ENCODE data around the gene WFIKKN1. TPM values are rescaled to one million over a fixed set of nuclear protein-coding genes. Genes with fewer than 3 reads are reported as not detected.
A peak's percentile ranks its signal among the peaks of the same experiment; 100 is the strongest.

The WFIKKN1 gene
- total and polyA plus RNA-seq, 2 of the 13 experiments (the other 11 are each of a cell fraction or from before 2014, with no cell fraction given): 1.7 to 4.9 TPM

DNA sequence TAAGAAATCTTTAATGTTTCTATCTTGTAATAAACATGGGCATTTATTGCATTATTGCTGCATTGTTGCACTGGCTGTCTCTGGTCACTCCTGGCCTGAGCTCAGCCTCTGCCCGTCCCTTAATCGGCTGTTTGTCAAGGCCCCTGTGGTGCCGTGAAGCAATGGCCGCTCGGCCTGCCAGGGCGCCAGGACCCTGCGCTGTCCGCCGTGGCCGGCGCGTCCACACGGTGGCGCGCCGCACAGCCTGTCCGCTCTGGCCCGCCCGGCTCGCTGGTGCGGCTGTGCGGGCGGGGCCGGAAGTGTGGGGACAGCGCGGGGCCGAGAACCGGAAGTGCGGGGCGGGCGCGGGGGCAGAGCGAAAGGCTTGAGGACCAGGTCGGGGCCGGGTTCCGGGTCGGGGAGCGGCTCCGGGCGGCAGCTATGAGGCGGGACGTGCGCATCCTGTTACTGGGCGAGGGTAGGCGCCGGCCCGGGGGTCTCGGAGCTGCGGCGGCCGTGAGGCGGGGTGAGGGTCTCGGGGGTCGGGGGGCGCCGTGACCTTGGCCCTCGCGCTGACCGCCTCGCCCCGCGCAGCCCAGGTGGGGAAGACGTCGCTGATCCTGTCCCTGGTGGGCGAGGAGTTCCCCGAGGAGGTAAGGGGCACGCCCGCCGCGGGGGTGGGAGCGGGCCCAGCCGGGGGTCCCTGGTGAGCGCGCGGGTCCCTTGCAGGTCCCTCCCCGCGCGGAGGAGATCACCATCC, 37.2 kb downstream of the WFIKKN1 start, which contains the start of gene RHOT2 (continued):
- TF ChIP-seq, protein P1, sequence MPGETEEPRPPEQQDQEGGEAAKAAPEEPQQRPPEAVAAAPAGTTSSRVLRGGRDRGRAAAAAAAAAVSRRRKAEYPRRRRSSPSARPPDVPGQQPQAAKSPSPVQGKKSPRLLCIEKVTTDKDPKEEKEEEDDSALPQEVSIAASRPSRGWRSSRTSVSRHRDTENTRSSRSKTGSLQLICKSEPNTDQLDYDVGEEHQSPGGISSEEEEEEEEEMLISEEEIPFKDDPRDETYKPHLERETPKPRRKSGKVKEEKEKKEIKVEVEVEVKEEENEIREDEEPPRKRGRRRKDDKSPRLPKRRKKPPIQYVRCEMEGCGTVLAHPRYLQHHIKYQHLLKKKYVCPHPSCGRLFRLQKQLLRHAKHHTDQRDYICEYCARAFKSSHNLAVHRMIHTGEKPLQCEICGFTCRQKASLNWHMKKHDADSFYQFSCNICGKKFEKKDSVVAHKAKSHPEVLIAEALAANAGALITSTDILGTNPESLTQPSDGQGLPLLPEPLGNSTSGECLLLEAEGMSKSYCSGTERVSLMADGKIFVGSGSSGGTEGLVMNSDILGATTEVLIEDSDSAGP (CRISPR knock-in tag; IDR thresholded peaks at IDR 0.05; ENCODE audit: borderline replicate concordance): peak; percentile 81
- TF ChIP-seq GLI4 (CRISPR knock-in tag; IDR thresholded peaks at IDR 0.05; ENCODE audit: borderline replicate concordance) (no peak), NFE2L2 (IDR thresholded peaks at IDR 0.05; ENCODE audit: low read length) (no peak), U2AF2 (IDR thresholded peaks at IDR 0.05; ENCODE audit: low read depth, low read length) (no peak), ASH2L (IDR thresholded peaks at IDR 0.05; ENCODE audit: insufficient read length, low read depth, low read length) (peak; percentile 68), IRX3 (CRISPR knock-in tag; IDR thresholded peaks at IDR 0.05; ENCODE audit: borderline replicate concordance, low read depth) (no peak), FOXP1 (IDR thresholded peaks at IDR 0.05) (no peak), FOXP1 (CRISPR knock-in tag; IDR thresholded peaks at IDR 0.05) (no peak), ZFP41 (CRISPR knock-in tag; IDR thresholded peaks at IDR 0.05; ENCODE audit: borderline replicate concordance) (no peak), ZNF713 (CRISPR knock-in tag; IDR thresholded peaks at IDR 0.05) (peak; percentile 96; the same call in 1 of the 2 replicates), SPEN (CRISPR knock-in tag; IDR thresholded peaks at IDR 0.05; ENCODE audit: low read depth) (peak; percentile 99), FOXA3 (CRISPR knock-in tag; IDR thresholded peaks at IDR 0.05) (peak; percentile 72), MTA1 (CRISPR knock-in tag; IDR thresholded peaks at IDR 0.05; ENCODE audit: borderline replicate concordance) (peak; percentile 83; the same call in 1 of the 2 replicates), RARG (CRISPR knock-in tag; IDR thresholded peaks at IDR 0.05; ENCODE audit: low read depth) (no peak), RBFOX2 (IDR thresholded peaks at IDR 0.05; ENCODE audit: low read depth, low read length) (peak; percentile 84), ZNF44 (CRISPR knock-in tag; IDR thresholded peaks at IDR 0.05) (no peak), ZNF350 (CRISPR knock-in tag; IDR thresholded peaks at IDR 0.05; ENCODE audit: borderline replicate concordance, low read depth) (peak; percentile 60; the same call in 1 of the 2 replicates), ZBTB20 (CRISPR knock-in tag; IDR thresholded peaks at IDR 0.05; ENCODE audit: borderline replicate concordance, low read depth) (0 out of 2 replicates have a peak, but pooled peaks have one; percentile 37), ZNF563 (CRISPR knock-in tag; IDR thresholded peaks at IDR 0.05) (peak; percentile 59; the same call in 1 of the 2 replicates)
- TF ChIP-seq, protein P2, sequence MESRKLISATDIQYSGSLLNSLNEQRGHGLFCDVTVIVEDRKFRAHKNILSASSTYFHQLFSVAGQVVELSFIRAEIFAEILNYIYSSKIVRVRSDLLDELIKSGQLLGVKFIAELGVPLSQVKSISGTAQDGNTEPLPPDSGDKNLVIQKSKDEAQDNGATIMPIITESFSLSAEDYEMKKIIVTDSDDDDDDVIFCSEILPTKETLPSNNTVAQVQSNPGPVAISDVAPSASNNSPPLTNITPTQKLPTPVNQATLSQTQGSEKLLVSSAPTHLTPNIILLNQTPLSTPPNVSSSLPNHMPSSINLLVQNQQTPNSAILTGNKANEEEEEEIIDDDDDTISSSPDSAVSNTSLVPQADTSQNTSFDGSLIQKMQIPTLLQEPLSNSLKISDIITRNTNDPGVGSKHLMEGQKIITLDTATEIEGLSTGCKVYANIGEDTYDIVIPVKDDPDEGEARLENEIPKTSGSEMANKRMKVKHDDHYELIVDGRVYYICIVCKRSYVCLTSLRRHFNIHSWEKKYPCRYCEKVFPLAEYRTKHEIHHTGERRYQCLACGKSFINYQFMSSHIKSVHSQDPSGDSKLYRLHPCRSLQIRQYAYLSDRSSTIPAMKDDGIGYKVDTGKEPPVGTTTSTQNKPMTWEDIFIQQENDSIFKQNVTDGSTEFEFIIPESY (CRISPR knock-in tag; IDR thresholded peaks at IDR 0.05): peak; percentile 76
- TF ChIP-seq, protein P3, sequence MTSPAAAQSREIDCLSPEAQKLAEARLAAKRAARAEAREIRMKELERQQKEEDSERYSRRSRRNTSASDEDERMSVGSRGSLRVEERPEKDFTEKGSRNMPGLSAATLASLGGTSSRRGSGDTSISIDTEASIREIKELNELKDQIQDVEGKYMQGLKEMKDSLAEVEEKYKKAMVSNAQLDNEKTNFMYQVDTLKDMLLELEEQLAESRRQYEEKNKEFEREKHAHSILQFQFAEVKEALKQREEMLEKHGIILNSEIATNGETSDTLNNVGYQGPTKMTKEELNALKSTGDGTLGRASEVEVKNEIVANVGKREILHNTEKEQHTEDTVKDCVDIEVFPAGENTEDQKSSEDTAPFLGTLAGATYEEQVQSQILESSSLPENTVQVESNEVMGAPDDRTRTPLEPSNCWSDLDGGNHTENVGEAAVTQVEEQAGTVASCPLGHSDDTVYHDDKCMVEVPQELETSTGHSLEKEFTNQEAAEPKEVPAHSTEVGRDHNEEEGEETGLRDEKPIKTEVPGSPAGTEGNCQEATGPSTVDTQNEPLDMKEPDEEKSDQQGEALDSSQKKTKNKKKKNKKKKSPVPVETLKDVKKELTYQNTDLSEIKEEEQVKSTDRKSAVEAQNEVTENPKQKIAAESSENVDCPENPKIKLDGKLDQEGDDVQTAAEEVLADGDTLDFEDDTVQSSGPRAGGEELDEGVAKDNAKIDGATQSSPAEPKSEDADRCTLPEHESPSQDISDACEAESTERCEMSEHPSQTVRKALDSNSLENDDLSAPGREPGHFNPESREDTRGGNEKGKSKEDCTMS (CRISPR knock-in tag; conservative IDR thresholded peaks at IDR 0.05): no peak
- TF ChIP-seq, protein P4, sequence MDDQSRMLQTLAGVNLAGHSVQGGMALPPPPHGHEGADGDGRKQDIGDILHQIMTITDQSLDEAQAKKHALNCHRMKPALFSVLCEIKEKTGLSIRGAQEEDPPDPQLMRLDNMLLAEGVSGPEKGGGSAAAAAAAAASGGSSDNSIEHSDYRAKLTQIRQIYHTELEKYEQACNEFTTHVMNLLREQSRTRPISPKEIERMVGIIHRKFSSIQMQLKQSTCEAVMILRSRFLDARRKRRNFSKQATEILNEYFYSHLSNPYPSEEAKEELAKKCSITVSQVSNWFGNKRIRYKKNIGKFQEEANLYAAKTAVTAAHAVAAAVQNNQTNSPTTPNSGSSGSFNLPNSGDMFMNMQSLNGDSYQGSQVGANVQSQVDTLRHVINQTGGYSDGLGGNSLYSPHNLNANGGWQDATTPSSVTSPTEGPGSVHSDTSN (CRISPR knock-in tag; IDR thresholded peaks at IDR 0.05; ENCODE audit: borderline replicate concordance): no peak
